DND-41 (cell line): ENCODE measurements around the gene CIRBP.

ENCODE experiments used
- CTCF ChIP-seq: IDR thresholded peaks from 2 replicates; pipeline ENCODE4 v1.5.1; 2012; ENCODE audit warnings: borderline replicate concordance, low read length, moderate library complexity, mild to moderate bottlenecking; ENCODE audit not compliant: poor library complexity, severe bottlenecking; ENCODE audit errors: extremely low read depth
- EZH2 ChIP-seq: IDR thresholded peaks from 3 replicates; pipeline ENCODE4 v1.6.1; 2012; ENCODE audit warnings: borderline replicate concordance, low read depth, mild to moderate bottlenecking, moderate library complexity, low read length, inconsistent platforms; ENCODE audit not compliant: severe bottlenecking

GRCh38 chr19:1289686-1290025, 20.5 kb downstream of the CIRBP start:
- TF ChIP-seq EZH2 (no peak), CTCF (no peak)
